Right lobe of liver (tissue), 4 donors: ENCODE measurements around the gene EVI5.

Source experiments
- POLR2A ChIP-seq: fragments of 450-650 bp; IDR thresholded peaks from one replicate; pipeline ENCODE4 v1.6.1; 2017; ENCODE audit warnings: antibody characterized with exemption, mild to moderate bottlenecking
- TF ChIP-seq, protein P1 (sequence below), 4 donors: fragments of 200-600 bp in 3 of 4; fragments of 450-650 bp in 1 of 4; IDR thresholded peaks; one replicate each; pipeline versions ENCODE4 v1.5.1 to v1.8.0; 2016 to 2022; ENCODE audit warnings: antibody characterized with exemption in 4 of 4, mild to moderate bottlenecking in 2 of 4
- donor health status: DM: no; HTN: no; CAD: no.
- donor health status: DM: no; HTN: no; CAD: no.
- donor health status: DM: no; HTN: yes; CAD: no.

DNA sequence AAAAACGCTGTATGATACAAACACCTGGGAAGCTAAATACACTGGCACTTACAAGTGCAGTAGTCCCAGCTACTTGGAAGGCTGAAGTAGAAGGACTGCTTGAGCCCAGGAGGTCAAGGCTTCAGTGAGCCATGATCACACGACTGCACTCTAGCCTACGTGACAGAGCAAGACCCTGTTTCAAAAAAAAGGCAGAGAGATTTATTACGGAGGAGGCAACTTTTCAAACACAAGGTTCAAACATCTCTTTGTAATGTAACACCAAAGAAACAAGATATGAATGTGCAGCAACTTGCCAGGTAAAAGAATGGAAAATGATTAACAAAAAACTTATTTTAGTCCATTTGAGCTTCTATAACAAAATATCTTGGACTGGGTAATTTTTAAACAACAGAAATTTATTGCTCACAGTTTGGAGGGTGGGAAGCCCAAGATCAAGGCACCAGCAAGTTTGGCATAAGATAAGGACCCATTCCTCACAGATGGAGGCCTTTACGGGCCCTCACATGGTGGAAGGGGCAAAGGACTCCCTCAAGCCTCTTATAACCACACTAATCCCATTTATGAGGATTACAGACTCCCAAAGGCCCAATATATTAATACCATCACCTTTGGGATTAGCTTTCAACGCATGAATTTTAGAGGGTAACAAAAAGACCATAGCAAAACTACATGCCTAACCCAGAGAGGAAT, 73.3 kb downstream of the EVI5 start:
- TF ChIP-seq POLR2A = no peak
- TF ChIP-seq, protein P1, sequence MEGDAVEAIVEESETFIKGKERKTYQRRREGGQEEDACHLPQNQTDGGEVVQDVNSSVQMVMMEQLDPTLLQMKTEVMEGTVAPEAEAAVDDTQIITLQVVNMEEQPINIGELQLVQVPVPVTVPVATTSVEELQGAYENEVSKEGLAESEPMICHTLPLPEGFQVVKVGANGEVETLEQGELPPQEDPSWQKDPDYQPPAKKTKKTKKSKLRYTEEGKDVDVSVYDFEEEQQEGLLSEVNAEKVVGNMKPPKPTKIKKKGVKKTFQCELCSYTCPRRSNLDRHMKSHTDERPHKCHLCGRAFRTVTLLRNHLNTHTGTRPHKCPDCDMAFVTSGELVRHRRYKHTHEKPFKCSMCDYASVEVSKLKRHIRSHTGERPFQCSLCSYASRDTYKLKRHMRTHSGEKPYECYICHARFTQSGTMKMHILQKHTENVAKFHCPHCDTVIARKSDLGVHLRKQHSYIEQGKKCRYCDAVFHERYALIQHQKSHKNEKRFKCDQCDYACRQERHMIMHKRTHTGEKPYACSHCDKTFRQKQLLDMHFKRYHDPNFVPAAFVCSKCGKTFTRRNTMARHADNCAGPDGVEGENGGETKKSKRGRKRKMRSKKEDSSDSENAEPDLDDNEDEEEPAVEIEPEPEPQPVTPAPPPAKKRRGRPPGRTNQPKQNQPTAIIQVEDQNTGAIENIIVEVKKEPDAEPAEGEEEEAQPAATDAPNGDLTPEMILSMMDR (IDR thresholded peaks at IDR 0.05) = no peak
